Spleen (tissue), 11 donors: ENCODE measurements around the gene ARID3B. TPM values are rescaled to one million over a fixed set of nuclear protein-coding genes. Genes with fewer than 3 reads are reported as not detected.

Experiments used
- DNase-seq: peaks from one replicate; pipeline ENCODE4 v3.0.0-alpha.2; 2020
- H3K27ac ChIP-seq, 8 donors: fragments of 200-600 bp; sonication (generic) in 7 of 8; 1 replicate in 4 of 8; 2 replicates in 4 of 8; pipeline versions ENCODE4 v1.5.0 to v1.8.0; 2016 to 2021; ENCODE audit warnings: inconsistent platforms in 4 of 8, mild to moderate bottlenecking in 4 of 8, moderate library complexity in 1 of 8
- H3K27me3 ChIP-seq, 7 donors: fragments of 200-600 bp; sonication (generic) in 6 of 7; replicated peaks in 1 of 7; 1 replicate in 4 of 7; 2 replicates in 3 of 7; pipeline versions ENCODE4 v1.5.0 to v1.8.0; 2016 to 2021; ENCODE audit warnings: inconsistent platforms in 3 of 7, mild to moderate bottlenecking in 1 of 7
- H3K36me3 ChIP-seq, 6 donors: fragments of 200-600 bp; sonication (generic) in 5 of 6; 1 replicate in 4 of 6; 2 replicates in 2 of 6; pipeline versions ENCODE4 v1.5.0 to v1.8.0; 2016 to 2021; ENCODE audit warnings: inconsistent platforms in 2 of 6
- H3K4me1 ChIP-seq, 6 donors: fragments of 200-600 bp; sonication (generic) in 5 of 6; 1 replicate in 3 of 6; 2 replicates in 3 of 6; pipeline versions ENCODE4 v1.5.0 to v1.8.0; 2016 to 2021; ENCODE audit warnings: inconsistent platforms in 3 of 6
- H3K4me3 ChIP-seq, 8 donors: fragments of 200-600 bp; sonication (generic) in 7 of 8; 1 replicate in 4 of 8; 2 replicates in 4 of 8; pipeline versions ENCODE4 v1.5.0 to v1.8.0; 2016 to 2021; ENCODE audit warnings: inconsistent platforms in 4 of 8, mild to moderate bottlenecking in 4 of 8, moderate library complexity in 2 of 8
- H3K9me3 ChIP-seq, 8 donors: fragments of 200-600 bp; sonication (generic) in 7 of 8; 1 replicate in 4 of 8; 2 replicates in 4 of 8; pipeline versions ENCODE4 v1.5.0 to v1.8.0; 2016 to 2021; ENCODE audit warnings: inconsistent platforms in 4 of 8
- CTCF ChIP-seq, 11 experiments: fragments of 200-600 bp in 7 of 11; fragments of 450-650 bp in 4 of 11; sonication (generic) in 4 of 11; IDR thresholded peaks in 8 of 11; conservative IDR thresholded peaks in 3 of 11; 1 replicate in 7 of 11; 2 replicates in 4 of 11; pipeline versions ENCODE4 v1.4.0 to v1.8.0; 2016 to 2021; ENCODE audit warnings: antibody characterized with exemption in 11 of 11, inconsistent platforms in 4 of 11, mild to moderate bottlenecking in 1 of 11
- POLR2A ChIP-seq, 3 donors: fragments of 450-650 bp; IDR thresholded peaks; one replicate each; pipeline ENCODE4 v1.5.1; 2017; ENCODE audit warnings: antibody characterized with exemption in 3 of 3, mild to moderate bottlenecking in 1 of 3
- POLR2AphosphoS5 ChIP-seq, 3 donors: sonication (generic); formaldehyde crosslinking; IDR thresholded peaks; one replicate each; pipeline ENCODE4 v1.5.1; 2017; ENCODE audit warnings: antibody characterized with exemption in 3 of 3
- WGBS, 5 donors: extraction: QIAGEN DNeasy Blood & Tissue Kit in 3 of 5; methylation state at CpG; one replicate each; pipeline versions ENCODE4 v1.1.5 to v1.1.7; 2013 to 2018; 5-methylcytosine and 5-hydroxymethylcytosine counted together
- intact Hi-C: fragments of 100-400 bp; cut with DNase I; formaldehyde crosslinking; loops from one replicate; pipeline ENCODE4 v1.15.0; 2023; ENCODE audit warnings: low total_unique reads
- polyA plus RNA-seq, 3 donors: library from polyadenylated mRNA; stranded (reverse); fragments of 200-250 nt; gene quantifications; one replicate each; pipeline ENCODE4 v1.2.1, GENCODE V29; 2013
- total RNA-seq, 7 donors: library from RNA; depleted of rRNA in 3 of 7; stranded (reverse); fragments of >200 nt in 3 of 7; fragmentation: NEBNext Ultra II Directional in 4 of 7; extraction: Animal tissue kit (Norgen Biotek cat#: 25700) in 4 of 7; gene quantifications; one replicate each; pipeline versions ENCODE4 v1.1.0 to v1.2.1, GENCODE V29; 2016 to 2021
- donor health status: healthy with polysubstance abuse.
- donor health status: DM: no; HTN: no; CAD: no; lungs with moderate emphysema.
- donor health status: DM: no; HTN: no; CAD: no.
- donor health status: Bipolar disorder and iron deficiency.
- donor health status: healthy.
- donor health status: DM: no; HTN: no; CAD: no.
- donor health status: DM: yes; HTN: yes; CAD: no.

Gene ARID3B
- total and polyA plus RNA-seq, 10 donors: 3.5 to 25.2 (median 15.6) TPM

GRCh38 chr15:74604983-74605794 is 64.2 kb downstream of the ARID3B start:
- Histone ChIP-seq H3K27me3 (no peaks in the 10 kb centered on the region), H3K4me1 (peaks cover 0 to 12% (median 6%) of the 10 kb centered on the region in 6 donors), H3K4me3 (no peak overlapping the region), H3K36me3 (no peaks in the 10 kb centered on the region), H3K27ac (no peak overlapping the region), H3K9me3 (no peaks in the 10 kb centered on the region)
- WGBS, 5 donors: 64 to 81% (median 72%) methylated on average over 8 to 12 of the region's 12 CpGs
- TF ChIP-seq CTCF (IDR thresholded peaks at IDR 0.05 in 8 of 11, conservative IDR thresholded peaks at IDR 0.05 in 3 of 11): no peak
- TF ChIP-seq POLR2AphosphoS5 (IDR thresholded peaks at IDR 0.05): no peak
- no peak for TF ChIP-seq POLR2A (IDR thresholded peaks at IDR 0.05)
- no peak for DNase-seq
- intact Hi-C loops: no loop called here

- Histone ChIP-seq H3K27ac (no peak overlapping the region), H3K4me3 (no peak overlapping the region), H3K27me3 (no peaks in the 10 kb centered on the region), H3K9me3 (no peaks in the 10 kb centered on the region), H3K36me3 (no peaks in the 10 kb centered on the region), H3K4me1 (peaks cover 0 to 12% (median 3%) of the 10 kb centered on the region in 6 donors)
- TF ChIP-seq POLR2AphosphoS5 (IDR thresholded peaks at IDR 0.05): no peak
- no peak for TF ChIP-seq CTCF (IDR thresholded peaks at IDR 0.05 in 8 of 11, conservative IDR thresholded peaks at IDR 0.05 in 3 of 11)
- TF ChIP-seq POLR2A (IDR thresholded peaks at IDR 0.05): no peak
- no peak for DNase-seq
- 50 to 77% (median 59%) methylated on average over 1 of the region's 1 CpG for WGBS, 5 donors
- intact Hi-C loops: no loop called here
These were observed 64.8 kb downstream of the ARID3B start for GRCh38 chr15:74605795-74606150.

- TF ChIP-seq POLR2A (IDR thresholded peaks at IDR 0.05): no peak
- no peak for TF ChIP-seq CTCF (IDR thresholded peaks at IDR 0.05 in 8 of 11, conservative IDR thresholded peaks at IDR 0.05 in 3 of 11)
- TF ChIP-seq POLR2AphosphoS5 (IDR thresholded peaks at IDR 0.05): no peak
- Histone ChIP-seq H3K9me3 (no peaks in the 10 kb centered on the region), H3K4me1 (peaks cover under 1 to 14% (median 4%) of the 10 kb centered on the region in 6 donors), H3K27ac (no peak overlapping the region), H3K36me3 (no peaks in the 10 kb centered on the region), H3K4me3 (no peak overlapping the region), H3K27me3 (no peaks in the 10 kb centered on the region)
- 50 to 90% (median 79%) methylated on average over 1 to 3 of the region's 3 CpGs for WGBS, 5 donors
- no peak for DNase-seq
- intact Hi-C loops: no loop called here
These were observed 67.8 kb downstream of the ARID3B start for GRCh38 chr15:74608786-74609185.

- no peaks in the 10 kb centered on the region for H3K9me3 ChIP-seq
- no peak overlapping the region for H3K27ac ChIP-seq
- intact Hi-C loops: loop anchor here (10.0 kb wide), 1 partner anchor 65 kb away; the partner anchor contains the start of gene ARID3B
- TF ChIP-seq POLR2A (IDR thresholded peaks at IDR 0.05): no peak
- no peak for TF ChIP-seq POLR2AphosphoS5 (IDR thresholded peaks at IDR 0.05)
- no peak for TF ChIP-seq CTCF (IDR thresholded peaks at IDR 0.05 in 8 of 11, conservative IDR thresholded peaks at IDR 0.05 in 3 of 11)
- DNase-seq: no peak
- no peak overlapping the region for H3K4me3 ChIP-seq
- WGBS, 5 donors: 81 to 98% (median 95%) methylated on average over 2 to 3 of the region's 3 CpGs
- H3K4me1 ChIP-seq: peaks cover 3 to 23% (median 9%) of the 10 kb centered on the region in 6 donors
- H3K36me3 ChIP-seq: no peaks in the 10 kb centered on the region
- no peaks in the 10 kb centered on the region for H3K27me3 ChIP-seq
These were observed 68.9 kb downstream of the ARID3B start for GRCh38 chr15:74609938-74610301.
